HuH-7.5 (cell line): ENCODE data around the gene LRRC34.

Source experiments
- DNase-seq: peaks from one replicate; pipeline ENCODE4 v3.0.0; 2011; ENCODE audit warnings: low spot score

Gene LRRC34

GRCh38 chr3:169764882-169765612 is 47.7 kb downstream of the LRRC34 start, which contains the start of gene TERC:
Gene TERC, minus strand, starts transcription at chr3:169765060.
- peak; percentile 82 for DNase-seq

- no peak for DNase-seq
These were observed 48.3 kb downstream of the LRRC34 start for GRCh38 chr3:169764312-169764881.

- DNase-seq: no peak
These were observed 52.2 kb downstream of the LRRC34 start for GRCh38 chr3:169760479-169760878.

GRCh38 chr3:169759256-169759655 is 53.4 kb downstream of the LRRC34 start:
- no peak for DNase-seq

- DNase-seq: no peak
These were observed 54.2 kb downstream of the LRRC34 start for GRCh38 chr3:169758359-169758994.

GRCh38 chr3:169755488-169755887 is 57.2 kb downstream of the LRRC34 start:
- no peak for DNase-seq

GRCh38 chr3:169754711-169755110 is 58.0 kb downstream of the LRRC34 start:
- DNase-seq: no peak

- DNase-seq: no peak
These were observed 60.8 kb downstream of the LRRC34 start for GRCh38 chr3:169751875-169752274.

- DNase-seq: no peak
These were observed 62.0 kb downstream of the LRRC34 start for GRCh38 chr3:169750665-169751064.

- DNase-seq: no peak
These were observed 64.0 kb downstream of the LRRC34 start for GRCh38 chr3:169748670-169749069.

GRCh38 chr3:169746924-169747323 is 65.8 kb downstream of the LRRC34 start:
- DNase-seq: no peak

GRCh38 chr3:169744366-169745054 is 68.2 kb downstream of the LRRC34 start:
- no peak for DNase-seq
